ENCODE measurements around the gene NME2.
"Not testable (repeated sequence)": the region's sequence is repeated elsewhere in the genome, so short reads cannot be mapped to it uniquely, and the experiment has no call there.

DNA sequence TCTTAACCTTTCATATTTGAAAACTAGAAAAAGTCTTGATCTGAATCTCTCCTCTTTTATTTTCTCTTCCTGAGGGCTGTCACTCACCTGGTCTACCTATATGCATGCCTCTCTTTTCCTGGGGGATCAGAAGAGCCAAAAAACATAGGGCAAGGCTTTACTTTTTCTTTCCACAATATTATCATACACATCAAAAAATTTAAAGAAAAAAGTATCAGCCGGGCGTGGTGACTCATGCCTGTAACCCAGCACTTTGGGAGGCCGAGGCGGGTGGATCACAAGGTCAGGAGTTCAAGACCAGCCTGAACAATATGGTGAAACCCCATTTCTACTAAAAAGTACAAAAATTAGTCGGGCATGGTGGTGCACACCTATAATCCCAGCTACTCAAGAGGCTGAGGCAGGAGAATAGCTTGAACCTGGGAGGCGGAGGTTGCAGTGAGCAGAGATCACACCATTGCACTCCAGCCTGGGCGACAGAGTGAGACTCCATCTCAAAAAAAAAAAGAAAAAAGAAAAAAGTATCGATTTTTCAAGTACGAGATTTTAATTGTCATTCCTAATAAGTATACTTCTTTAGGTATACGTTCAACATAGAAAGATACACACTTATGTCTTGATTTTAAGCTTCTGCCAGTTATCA is 43.6 kb upstream of the NME2 start:
- TF ChIP-seq, protein P1, sequence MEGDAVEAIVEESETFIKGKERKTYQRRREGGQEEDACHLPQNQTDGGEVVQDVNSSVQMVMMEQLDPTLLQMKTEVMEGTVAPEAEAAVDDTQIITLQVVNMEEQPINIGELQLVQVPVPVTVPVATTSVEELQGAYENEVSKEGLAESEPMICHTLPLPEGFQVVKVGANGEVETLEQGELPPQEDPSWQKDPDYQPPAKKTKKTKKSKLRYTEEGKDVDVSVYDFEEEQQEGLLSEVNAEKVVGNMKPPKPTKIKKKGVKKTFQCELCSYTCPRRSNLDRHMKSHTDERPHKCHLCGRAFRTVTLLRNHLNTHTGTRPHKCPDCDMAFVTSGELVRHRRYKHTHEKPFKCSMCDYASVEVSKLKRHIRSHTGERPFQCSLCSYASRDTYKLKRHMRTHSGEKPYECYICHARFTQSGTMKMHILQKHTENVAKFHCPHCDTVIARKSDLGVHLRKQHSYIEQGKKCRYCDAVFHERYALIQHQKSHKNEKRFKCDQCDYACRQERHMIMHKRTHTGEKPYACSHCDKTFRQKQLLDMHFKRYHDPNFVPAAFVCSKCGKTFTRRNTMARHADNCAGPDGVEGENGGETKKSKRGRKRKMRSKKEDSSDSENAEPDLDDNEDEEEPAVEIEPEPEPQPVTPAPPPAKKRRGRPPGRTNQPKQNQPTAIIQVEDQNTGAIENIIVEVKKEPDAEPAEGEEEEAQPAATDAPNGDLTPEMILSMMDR (conservative IDR thresholded peaks at IDR 0.05; ENCODE audit: low read length) = not testable (repeated sequence)
- TF ChIP-seq EZH2phosphoT487 (IDR thresholded peaks at IDR 0.05; ENCODE audit: borderline replicate concordance) = not testable (repeated sequence)

Measured in Loucy (cell line).